GM08714 (cell line): ENCODE data around the gene APOA5.

Experiments used
- H3K4me3 ChIP-seq: fragments of 200-500 bp; sonication (Bioruptor generic); 2 replicates; pipeline ENCODE4 v1.5.1; 2014; ENCODE audit warnings: mild to moderate bottlenecking, low read length, inconsistent platforms
- ZNF274 ChIP-seq: IDR thresholded peaks from 2 replicates; pipeline ENCODE4 v1.6.1; 2012; ENCODE audit warnings: mild to moderate bottlenecking, low read depth, low read length

Gene APOA5

DNA sequence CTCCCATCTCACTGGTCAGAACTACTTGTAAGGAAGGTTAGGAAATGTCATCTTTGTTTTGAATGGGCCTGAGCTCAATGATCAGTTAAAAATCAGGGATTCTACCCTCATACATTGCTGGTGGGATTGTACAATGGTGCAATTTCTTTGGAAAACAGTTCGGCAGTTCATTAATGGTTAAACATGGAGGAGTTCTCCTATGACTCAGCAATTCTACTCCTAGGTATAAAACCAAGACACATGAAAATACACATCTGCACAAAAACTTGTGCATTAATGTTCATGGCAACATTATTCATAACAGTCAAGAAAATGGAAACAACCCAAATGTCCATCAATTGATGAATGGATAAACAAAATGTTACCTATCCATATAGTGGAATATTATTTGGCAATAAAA, 4.9 kb upstream of the APOA5 start:
- no peak overlapping the region for H3K4me3 ChIP-seq
- no peak for TF ChIP-seq ZNF274

- TF ChIP-seq ZNF274: no peak
- no peak overlapping the region for H3K4me3 ChIP-seq
Observed at GRCh38 chr11:116794851-116795250, 3.2 kb upstream of the APOA5 start.

DNA sequence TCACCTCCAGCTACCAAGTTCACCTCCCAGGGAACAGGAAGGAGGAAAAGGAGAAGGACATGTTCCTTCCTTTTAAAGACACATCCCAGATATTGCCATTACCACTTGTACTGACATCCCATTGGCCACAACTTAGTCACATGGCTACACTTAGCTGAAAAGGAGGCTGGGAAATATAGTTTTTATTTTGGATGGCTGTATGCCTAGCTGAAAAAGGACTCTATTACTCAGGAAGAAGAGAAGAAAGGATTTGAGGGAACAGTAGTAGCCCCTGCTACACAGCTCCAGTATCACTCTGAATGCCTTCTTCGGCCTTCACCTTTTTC, 2.1 kb upstream of the APOA5 start:
- H3K4me3 ChIP-seq: no peak overlapping the region
- no peak for TF ChIP-seq ZNF274

GRCh38 chr11:116792869-116793771, 1.4 kb upstream of the APOA5 start:
- no peak overlapping the region for H3K4me3 ChIP-seq
- no peak for TF ChIP-seq ZNF274

DNA sequence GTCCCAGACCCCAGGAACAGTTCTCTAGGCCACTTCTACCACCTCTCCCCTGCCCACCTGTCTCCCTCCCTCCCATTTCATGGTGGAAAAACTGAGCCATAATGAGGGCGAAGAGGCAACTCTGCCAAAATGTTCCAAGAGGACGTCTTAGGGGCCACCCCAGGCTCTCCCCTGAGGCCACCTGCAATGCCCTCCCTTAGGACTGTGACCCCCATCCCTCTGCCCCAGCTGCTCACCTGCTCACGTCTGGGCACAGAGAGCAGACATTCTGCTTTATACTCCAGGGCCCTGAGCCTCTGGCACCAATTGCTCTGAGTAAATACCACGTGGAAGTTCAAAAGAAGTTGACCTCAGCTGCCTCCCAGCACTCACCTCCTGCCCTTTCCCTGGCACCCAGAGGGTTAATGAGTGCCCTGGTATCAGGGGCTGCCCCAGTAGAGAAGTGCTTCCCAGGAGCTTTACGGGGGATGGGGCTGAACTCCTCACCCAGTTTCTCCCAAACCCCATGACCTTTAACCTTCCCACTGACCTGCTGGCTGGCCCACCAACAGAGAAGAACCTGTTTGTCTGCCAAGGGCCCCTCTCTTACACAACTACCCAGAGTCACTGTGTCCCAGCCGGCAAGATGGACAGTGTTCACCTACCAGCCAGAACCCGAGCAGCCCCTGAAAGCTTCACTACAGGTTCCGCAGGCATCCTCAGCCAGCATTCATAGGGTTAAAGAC, 627 bp upstream of the APOA5 start:
- no peak for TF ChIP-seq ZNF274
- no peak overlapping the region for H3K4me3 ChIP-seq

GRCh38 chr11:116791002-116791812, 472 bp downstream of the APOA5 start:
- no peak overlapping the region for H3K4me3 ChIP-seq
- TF ChIP-seq ZNF274: no peak

GRCh38 chr11:116790167-116791001, 1.3 kb downstream of the APOA5 start:
- H3K4me3 ChIP-seq: no peak overlapping the region

DNA sequence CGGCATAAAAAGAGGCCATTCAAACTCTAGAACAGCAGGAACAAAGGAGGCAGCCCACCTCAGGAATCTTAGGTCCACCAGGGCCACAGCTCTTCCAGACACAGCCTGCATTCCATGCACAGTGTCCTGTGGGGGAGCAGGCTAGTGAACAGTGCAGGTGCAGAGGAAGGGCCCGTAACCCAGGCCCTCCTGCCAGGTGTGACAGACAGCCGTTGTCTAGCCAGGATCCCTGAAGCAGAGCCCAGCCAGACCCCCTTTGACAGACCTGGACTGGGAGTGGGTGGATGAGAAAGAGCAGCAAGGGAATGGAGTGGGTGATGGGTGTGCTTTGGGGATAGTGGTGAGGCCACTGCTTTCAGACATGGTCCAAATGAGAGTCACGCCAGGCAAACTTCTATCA, 2.7 kb downstream of the APOA5 start:
- H3K4me3 ChIP-seq: no peak overlapping the region
- no peak for TF ChIP-seq ZNF274

More at GRCh38 chr11:116790167-116791001, 1.3 kb downstream of the APOA5 start:
- TF ChIP-seq ZNF274: no peak

GRCh38 chr11:116788534-116788933, 3.1 kb downstream of the APOA5 start:
- no peak for TF ChIP-seq ZNF274

DNA sequence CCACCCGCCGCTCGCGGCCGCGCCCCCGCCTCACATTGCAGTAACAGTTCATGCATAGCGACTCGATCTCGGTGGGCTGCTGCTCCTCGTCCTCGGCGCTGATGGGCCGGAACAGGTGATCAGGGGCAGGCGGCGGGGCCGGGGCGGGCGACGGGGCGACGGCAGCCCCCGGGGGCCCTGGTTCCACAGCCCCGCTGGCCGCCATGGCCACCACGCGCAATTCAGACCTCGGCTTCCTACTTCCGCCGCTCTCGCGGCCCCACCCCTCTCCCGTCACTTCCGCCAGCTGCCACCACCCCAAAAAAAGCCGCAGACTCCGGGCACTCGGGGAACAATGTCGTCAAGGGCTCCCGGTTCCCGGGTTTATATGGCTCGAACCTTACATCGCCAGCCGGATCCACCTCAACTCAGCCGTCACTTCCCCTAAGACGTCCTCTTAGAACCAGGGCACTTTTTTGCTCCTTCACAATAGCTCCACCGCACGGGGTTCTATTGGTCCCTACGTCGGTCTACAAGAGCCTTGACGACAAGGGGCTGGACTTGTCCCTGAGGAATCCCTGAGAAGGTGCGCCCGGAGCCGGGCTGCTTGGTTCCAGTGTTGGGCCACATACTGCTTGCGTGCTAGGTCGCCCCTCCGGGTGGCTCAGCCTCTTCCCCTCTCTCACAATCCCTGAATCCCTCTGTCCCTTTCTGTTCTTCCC, 3.7 kb downstream of the APOA5 start, which contains the start of gene ZPR1:
Gene ZPR1 (minus strand): TSS at position 238 of the 701 bp plus-strand sequence. CDS start 33 bp downstream, at position 205.
- H3K4me3 ChIP-seq: peak within 1 kb of the TSS; percentile 84

More at GRCh38 chr11:116788534-116788933, 3.1 kb downstream of the APOA5 start:
- peak overlapping the region; percentile 84; the same call in 1 of the 2 replicates for H3K4me3 ChIP-seq

GRCh38 chr11:116787436-116787785, 4.3 kb downstream of the APOA5 start:
- TF ChIP-seq ZNF274: no peak

More for the DNA sequence above, 3.7 kb downstream of the APOA5 start, which contains the start of gene ZPR1:
- no peak for TF ChIP-seq ZNF274

GRCh38 chr11:116786966-116787365, 4.7 kb downstream of the APOA5 start:
- TF ChIP-seq ZNF274: no peak

More at GRCh38 chr11:116787436-116787785, 4.3 kb downstream of the APOA5 start:
- peak overlapping the region; percentile 84 for H3K4me3 ChIP-seq

GRCh38 chr11:116786326-116786725, 5.4 kb downstream of the APOA5 start:
- no peak overlapping the region for H3K4me3 ChIP-seq

More at GRCh38 chr11:116786966-116787365, 4.7 kb downstream of the APOA5 start:
- H3K4me3 ChIP-seq: peak overlapping the region; percentile 84

More at GRCh38 chr11:116786326-116786725, 5.4 kb downstream of the APOA5 start:
- no peak for TF ChIP-seq ZNF274
